Activated gamma-delta T cell treated with anti-CD3 and anti-CD28 coated beads, Interleukin-2, amount 50 U/mL, for 16 hours (primary cell): ENCODE data around the gene RASGEF1C.

ENCODE experiments used
- DNase-seq: peaks from one replicate; pipeline ENCODE4 v3.0.0-alpha.2; 2020; ENCODE audit warnings: low read depth

The RASGEF1C gene

GRCh38 chr5:180159756-180160155 is 49.3 kb downstream of the RASGEF1C start:
- DNase-seq: no peak

- no peak for DNase-seq
Measured at GRCh38 chr5:180157866-180158265, 51.1 kb downstream of the RASGEF1C start.

- DNase-seq: no peak
Measured at GRCh38 chr5:180156141-180156540, 52.9 kb downstream of the RASGEF1C start.

GRCh38 chr5:180155365-180155926 is 53.6 kb downstream of the RASGEF1C start:
- DNase-seq: no peak

GRCh38 chr5:180154821-180155364 is 54.1 kb downstream of the RASGEF1C start:
- DNase-seq: no peak

GRCh38 chr5:180153991-180154390 is 55.0 kb downstream of the RASGEF1C start:
- no peak for DNase-seq

- no peak for DNase-seq
Measured at GRCh38 chr5:180153099-180153498, 55.9 kb downstream of the RASGEF1C start.

- no peak for DNase-seq
Measured at GRCh38 chr5:180143656-180144364, 65.2 kb downstream of the RASGEF1C start.

- no peak for DNase-seq
Measured at GRCh38 chr5:180142824-180143610, 66.0 kb downstream of the RASGEF1C start.

- DNase-seq: no peak
Measured at GRCh38 chr5:180142021-180142765, 66.8 kb downstream of the RASGEF1C start.

- no peak for DNase-seq
Measured at GRCh38 chr5:180141068-180141660, 67.8 kb downstream of the RASGEF1C start.

- no peak for DNase-seq
Measured at GRCh38 chr5:180140571-180140970, 68.4 kb downstream of the RASGEF1C start.

GRCh38 chr5:180140079-180140554 is 68.9 kb downstream of the RASGEF1C start:
- no peak for DNase-seq

GRCh38 chr5:180139731-180140055 is 69.3 kb downstream of the RASGEF1C start:
- no peak for DNase-seq

GRCh38 chr5:180138976-180139730 is 69.9 kb downstream of the RASGEF1C start:
- no peak for DNase-seq

- no peak for DNase-seq
Measured at GRCh38 chr5:180138214-180138975, 70.6 kb downstream of the RASGEF1C start.

GRCh38 chr5:180137401-180138213 is 71.4 kb downstream of the RASGEF1C start:
- no peak for DNase-seq

- DNase-seq: no peak
Measured at GRCh38 chr5:180136630-180137381, 72.2 kb downstream of the RASGEF1C start.
